C4-2B (cell line): ENCODE data around the gene LLCFC1.

Source experiments
- CTCF ChIP-seq: fragments of 450-650 bp; conservative IDR thresholded peaks from 2 replicates; pipeline ENCODE4 v1.5.1; 2017; ENCODE audit warnings: mild to moderate bottlenecking
- ZFX ChIP-seq: fragments of 450-650 bp; IDR thresholded peaks from 2 replicates; pipeline ENCODE4 v1.6.1; 2017

GRCh38 chr7:142939226-142939910 lies at the start of gene LLCFC1:
- no peak for TF ChIP-seq ZFX
- TF ChIP-seq CTCF: no peak; the same call in 1 of the 2 replicates
